KOPT-K1 (cell line): Measurements from ENCODE around the gene UGGT1.

Experiments
- H3K27ac ChIP-seq: fragments of 200-600 bp; sonication (generic); 2 replicates; pipeline ENCODE4 v1.5.1; 2016; ENCODE audit warnings: antibody characterized with exemption, mild to moderate bottlenecking, low read depth, low read length; ENCODE audit not compliant: poor library complexity, severe bottlenecking
- H3K36me3 ChIP-seq: fragments of 200-600 bp; sonication (generic); 2 replicates; pipeline ENCODE4 v1.5.1; 2017; ENCODE audit warnings: antibody characterized with exemption, mild to moderate bottlenecking, low read length, moderate library complexity; ENCODE audit not compliant: insufficient read depth
- H3K9me3 ChIP-seq: fragments of 200-600 bp; sonication (generic); 2 replicates; pipeline ENCODE4 v1.5.1; 2017; ENCODE audit warnings: antibody characterized with exemption, low read length, mild to moderate bottlenecking; ENCODE audit not compliant: insufficient read depth, poor library complexity, severe bottlenecking

UGGT1 gene

GRCh38 chr2:128154225-128154624 is 63.2 kb downstream of the UGGT1 start:
- no peaks in the 10 kb centered on the region for H3K9me3 ChIP-seq
- no peak overlapping the region for H3K27ac ChIP-seq
- H3K36me3 ChIP-seq = peaks cover 96% of the 10 kb centered on the region

GRCh38 chr2:128155970-128156369 is 65.0 kb downstream of the UGGT1 start:
- H3K9me3 ChIP-seq = no peaks in the 10 kb centered on the region
- peaks cover 100% of the 10 kb centered on the region for H3K36me3 ChIP-seq
- H3K27ac ChIP-seq = no peak overlapping the region

- H3K36me3 ChIP-seq = peaks cover 100% of the 10 kb centered on the region
- H3K9me3 ChIP-seq = no peaks in the 10 kb centered on the region
- no peak overlapping the region for H3K27ac ChIP-seq
Measured at GRCh38 chr2:128156812-128157211, 65.8 kb downstream of the UGGT1 start.

DNA sequence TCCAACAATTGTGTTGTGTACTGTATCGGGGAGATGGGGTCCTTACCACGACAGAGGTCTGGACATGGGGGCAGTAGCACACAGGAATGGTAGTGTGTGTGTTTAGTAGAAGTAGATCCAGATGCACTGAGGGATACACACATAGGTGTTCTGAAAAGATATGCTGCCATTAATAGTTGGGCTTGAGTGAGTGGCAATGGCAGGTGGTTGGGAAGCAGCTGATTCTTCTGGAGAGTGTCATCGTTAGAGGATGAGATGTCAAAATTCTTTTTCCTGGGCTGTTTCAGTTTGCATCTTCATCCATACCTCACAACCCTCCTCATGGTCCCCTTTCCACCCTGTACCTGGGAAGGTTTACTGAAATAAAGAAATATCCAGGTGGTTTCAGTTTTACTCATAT is 66.6 kb downstream of the UGGT1 start:
- H3K27ac ChIP-seq = no peak overlapping the region
- H3K36me3 ChIP-seq = peaks cover 100% of the 10 kb centered on the region
- no peaks in the 10 kb centered on the region for H3K9me3 ChIP-seq

DNA sequence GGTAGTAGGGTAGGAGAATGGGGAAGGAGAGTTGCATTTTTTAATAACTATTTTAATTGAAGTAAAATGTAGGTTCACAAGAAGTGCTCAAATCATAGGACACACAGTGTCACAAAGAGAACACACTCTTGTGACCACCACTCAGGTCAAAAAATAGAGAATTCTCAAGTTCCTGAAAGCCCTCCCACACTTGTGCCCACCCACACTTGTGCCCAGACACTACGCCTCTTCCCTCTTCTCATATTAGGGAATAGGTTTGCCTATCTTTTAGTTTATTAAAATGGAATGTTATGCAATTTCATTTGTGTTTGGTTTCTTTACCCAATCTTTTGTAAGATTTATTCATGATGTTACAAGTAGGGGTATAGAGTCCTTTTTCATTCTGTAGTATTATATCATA is 67.2 kb downstream of the UGGT1 start:
- Histone ChIP-seq H3K9me3 (no peaks in the 10 kb centered on the region), H3K36me3 (peaks cover 100% of the 10 kb centered on the region), H3K27ac (no peak overlapping the region)

GRCh38 chr2:128159437-128159836 is 68.4 kb downstream of the UGGT1 start:
- Histone ChIP-seq H3K9me3 (no peaks in the 10 kb centered on the region), H3K27ac (no peak overlapping the region), H3K36me3 (peaks cover 97% of the 10 kb centered on the region)

GRCh38 chr2:128160616-128161275 is 69.7 kb downstream of the UGGT1 start:
- H3K9me3 ChIP-seq = no peaks in the 10 kb centered on the region
- no peak overlapping the region for H3K27ac ChIP-seq
- peaks cover 97% of the 10 kb centered on the region for H3K36me3 ChIP-seq

DNA sequence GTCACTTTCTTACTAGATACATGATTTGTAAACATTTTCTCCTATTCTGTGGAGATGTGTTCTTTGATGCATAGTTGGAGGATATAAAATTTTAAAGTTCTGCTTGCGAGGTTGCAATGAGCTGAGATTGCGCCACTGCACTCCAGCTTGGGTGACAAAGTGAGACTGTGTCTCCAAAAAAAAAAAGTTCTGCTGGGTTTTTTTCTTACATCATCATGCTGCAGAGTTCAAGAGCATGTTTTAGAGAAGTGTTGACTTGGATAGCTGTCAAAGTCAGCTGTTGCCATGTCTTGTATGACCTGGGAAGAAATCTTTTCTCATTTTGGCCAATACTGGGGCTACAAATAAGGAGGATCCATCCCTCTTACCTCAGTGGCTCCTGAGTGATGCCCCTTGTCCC is 71.3 kb downstream of the UGGT1 start:
- Histone ChIP-seq H3K27ac (no peak overlapping the region), H3K9me3 (no peaks in the 10 kb centered on the region), H3K36me3 (peaks cover 97% of the 10 kb centered on the region)

- no peaks in the 10 kb centered on the region for H3K9me3 ChIP-seq
- peaks cover 91% of the 10 kb centered on the region for H3K36me3 ChIP-seq
- H3K27ac ChIP-seq = no peak overlapping the region
Measured at GRCh38 chr2:128164311-128164710, 73.3 kb downstream of the UGGT1 start.

- H3K36me3 ChIP-seq = peaks cover 91% of the 10 kb centered on the region
- no peak overlapping the region for H3K27ac ChIP-seq
- no peaks in the 10 kb centered on the region for H3K9me3 ChIP-seq
Measured at GRCh38 chr2:128166746-128167353, 75.8 kb downstream of the UGGT1 start.

GRCh38 chr2:128169094-128169493 is 78.1 kb downstream of the UGGT1 start:
- H3K36me3 ChIP-seq = peaks cover 93% of the 10 kb centered on the region
- H3K27ac ChIP-seq = no peak overlapping the region

GRCh38 chr2:128169497-128169896 is 78.5 kb downstream of the UGGT1 start:
- Histone ChIP-seq H3K36me3 (peaks cover 94% of the 10 kb centered on the region), H3K9me3 (no peaks in the 10 kb centered on the region), H3K27ac (no peak overlapping the region)

More at GRCh38 chr2:128169094-128169493, 78.1 kb downstream of the UGGT1 start:
- no peaks in the 10 kb centered on the region for H3K9me3 ChIP-seq

DNA sequence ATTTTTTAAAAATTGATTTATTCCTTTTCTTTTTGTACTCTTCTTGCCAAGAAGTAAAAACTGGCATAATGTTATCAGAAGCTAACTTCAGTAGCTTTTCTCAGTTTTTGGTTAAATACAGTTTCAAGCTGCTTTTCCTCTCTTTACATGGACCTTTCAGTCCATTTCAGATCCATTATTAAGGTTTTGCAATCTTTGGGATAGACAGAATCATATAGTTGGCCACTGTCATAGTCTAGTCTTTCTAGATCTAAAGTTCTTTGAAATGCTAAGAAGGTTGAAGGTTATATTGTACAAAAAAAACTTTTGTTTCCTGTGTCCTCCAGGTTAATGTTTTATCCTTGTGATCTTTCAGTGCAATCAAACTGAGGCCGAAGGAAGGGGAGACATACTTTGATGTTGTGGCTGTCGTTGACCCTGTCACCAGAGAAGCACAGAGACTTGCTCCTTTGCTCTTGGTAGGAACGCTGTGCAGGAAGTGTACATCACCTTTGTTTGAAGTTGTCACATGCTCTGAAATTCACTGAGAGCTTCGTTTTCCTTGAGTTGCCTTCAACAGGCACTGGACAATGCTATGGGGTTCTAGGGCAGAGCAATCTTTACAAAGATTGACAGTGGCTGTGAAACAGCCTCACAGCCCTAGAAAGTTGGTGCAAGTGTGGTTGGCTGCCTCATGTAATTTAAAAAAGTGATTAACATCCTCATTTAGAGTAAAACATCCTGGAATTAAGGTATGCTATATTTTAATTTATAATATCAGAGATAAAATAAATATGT is 79.1 kb downstream of the UGGT1 start:
- Histone ChIP-seq H3K9me3 (no peaks in the 10 kb centered on the region), H3K27ac (no peak overlapping the region), H3K36me3 (peaks cover 94% of the 10 kb centered on the region)

- Histone ChIP-seq H3K9me3 (no peaks in the 10 kb centered on the region), H3K36me3 (peaks cover 94% of the 10 kb centered on the region), H3K27ac (no peak overlapping the region)
Measured at GRCh38 chr2:128170776-128171175, 79.8 kb downstream of the UGGT1 start.

DNA sequence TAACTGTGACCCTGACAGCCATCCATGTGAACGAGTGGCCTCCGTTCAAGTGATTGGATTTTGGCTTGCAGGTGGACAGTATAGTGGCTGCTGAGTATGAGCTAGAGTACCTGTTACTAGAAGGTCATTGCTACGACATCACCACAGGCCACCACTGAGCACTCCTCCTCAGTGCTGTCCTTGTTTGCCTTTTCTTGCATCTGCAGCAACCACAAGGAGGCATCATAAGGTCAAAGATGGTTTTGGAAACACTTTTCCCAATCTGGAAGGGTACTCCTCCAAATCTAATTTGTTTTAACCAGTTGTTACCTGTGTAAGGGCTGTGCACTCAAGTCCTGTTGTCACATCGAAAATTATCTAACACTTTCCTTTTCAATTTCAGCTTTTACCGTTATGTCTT is 81.2 kb downstream of the UGGT1 start:
- no peak overlapping the region for H3K27ac ChIP-seq
- H3K9me3 ChIP-seq = no peaks in the 10 kb centered on the region
- peaks cover 94% of the 10 kb centered on the region for H3K36me3 ChIP-seq
